Panc1 (cell line): ENCODE results near the gene DIAPH1. TPM values are rescaled to one million over a fixed set of nuclear protein-coding genes. Genes with fewer than 3 reads are reported as not detected.

ENCODE experiments used
- ATAC-seq: fragments of 200-7000 bp; cut with Tn5 transposase; 2 replicates; pipeline ENCODE4 v1.9.1; 2020; ENCODE audit warnings: mild to moderate bottlenecking, moderate library complexity
- BruUV-seq: library from RNA; stranded (reverse); fragments of 400-500 nt; replicated peaks from 2 replicates; lab custom pipeline; 2021; lab: Mats Ljungman, UMichigan
- CTCF ChIA-PET: fragments of 300-600 bp; sonication (Branson Sonifier 250); formaldehyde crosslinking; loops from one replicate; lab custom pipeline; 2022; ENCODE audit warnings: antibody characterized with exemption; lab: Charles Lee
- POLR2A ChIA-PET: fragments of 300-600 bp; sonication (Branson Sonifier 250); formaldehyde crosslinking; loops from one replicate; lab custom pipeline; 2022; ENCODE audit warnings: antibody characterized with exemption; lab: Charles Lee
- DNase-seq: peaks from one replicate; pipeline ENCODE4 v3.0.0-alpha.2; 2010; ENCODE audit warnings: low read depth, low spot score
- H3K27ac ChIP-seq: 2 replicates; pipeline ENCODE4 v1.5.1; 2011; ENCODE audit warnings: mild to moderate bottlenecking, low read length, inconsistent platforms
- H3K27me3 ChIP-seq: fragments of 200-500 bp; sonication (Bioruptor generic); 2 replicates; pipeline ENCODE4 v1.6.0; 2014; ENCODE audit warnings: low read length, inconsistent platforms; ENCODE audit not compliant: control insufficient read depth, insufficient read depth
- H3K36me3 ChIP-seq: fragments of 200-500 bp; sonication (Bioruptor generic); 2 replicates; pipeline ENCODE4 v1.5.1; 2014; ENCODE audit warnings: inconsistent platforms, mild to moderate bottlenecking, low read length, moderate library complexity; ENCODE audit not compliant: control insufficient read depth, insufficient read depth
- H3K4me1 ChIP-seq: 2 replicates; pipeline ENCODE4 v1.5.1; 2011; ENCODE audit warnings: inconsistent platforms, mild to moderate bottlenecking, low read length, moderate library complexity; ENCODE audit not compliant: control insufficient read depth, insufficient read depth
- H3K4me3 ChIP-seq, 2 experiments: 2 replicates each; pipeline ENCODE4 v1.5.1; 2011 to 2012; ENCODE audit warnings: low read depth in 2 of 2, low read length in 2 of 2, mild to moderate bottlenecking in 2 of 2, inconsistent platforms in 1 of 2, moderate library complexity in 1 of 2
- H3K9me3 ChIP-seq: fragments of 200-500 bp; sonication (Bioruptor generic); 2 replicates; pipeline ENCODE4 v1.5.1; 2014; ENCODE audit warnings: low read depth, mild to moderate bottlenecking, inconsistent platforms, low read length, moderate library complexity; ENCODE audit not compliant: control insufficient read depth, insufficient read depth
- CTCF ChIP-seq: fragments of 450-650 bp; IDR thresholded peaks from 2 replicates; pipeline ENCODE4 v1.5.1; 2017; ENCODE audit warnings: mild to moderate bottlenecking
- POLR2AphosphoS5 ChIP-seq: IDR thresholded peaks from 2 replicates; pipeline ENCODE4 v1.6.1; 2012; ENCODE audit warnings: mild to moderate bottlenecking, low read depth, low read length, moderate library complexity
- REST ChIP-seq, 2 experiments: IDR thresholded peaks; 2 replicates each; pipeline ENCODE4 v1.6.1; 2011 to 2012; ENCODE audit warnings: low read depth in 2 of 2, control low read depth in 1 of 2, low read length in 1 of 2, mild to moderate bottlenecking in 1 of 2, moderate library complexity in 1 of 2; ENCODE audit not compliant: insufficient read depth in 1 of 2
- SIN3A ChIP-seq: IDR thresholded peaks from 2 replicates; pipeline ENCODE4 v1.6.1; 2012; ENCODE audit warnings: low read depth, mild to moderate bottlenecking, low read length, moderate library complexity, borderline replicate concordance; ENCODE audit not compliant: insufficient read depth
- TCF7L2 ChIP-seq: IDR thresholded peaks from 2 replicates; pipeline ENCODE4 v1.6.1; 2011; ENCODE audit warnings: mild to moderate bottlenecking, low read depth, low read length, inconsistent platforms
- in situ Hi-C: cut with HindIII; loops from 2 replicates; pipeline ENCODE4 v1.10.0; 2016; ENCODE audit warnings: low sequenced_read_pairs, low pct_unique_long_range_greater_than_20kb
- intact Hi-C: fragments of 100-400 bp; cut with micrococcal nuclease; formaldehyde crosslinking; loops from one replicate; pipeline ENCODE4 v1.10.0; 2022; ENCODE audit not compliant: unreplicated experiment
- total RNA-seq: library from RNA; stranded (reverse); gene quantifications from one replicate; pipeline ENCODE4 v1.2.1, GENCODE V29; 2021; ENCODE audit not compliant: unreplicated experiment

DIAPH1 gene
- total RNA-seq, 1 experiment from 2014 or later = 155 TPM

- ChIA-PET CTCF (interaction anchor here (0.6 to 1.6 kb wide), 15 partner anchors 11 to 1414 kb away, joined by 3 to 12 read pairs (median 4); partner anchors contain the start of genes PCDHB14, PCDHGA10, PCDHGA11 and PCDHGA12), POLR2A (interaction anchor here (0.5 kb wide), 1 partner anchor 18 kb away, joined by 3 read pairs; no protein-coding TSS in a partner anchor)
- Histone ChIP-seq H3K4me1 (peaks cover 12% of the 10 kb centered on the region), H3K27me3 (no peaks in the 10 kb centered on the region), H3K9me3 (no peaks in the 10 kb centered on the region), H3K36me3 (peaks cover 14% of the 10 kb centered on the region), H3K27ac (peak overlapping the region; percentile 83), H3K4me3 (no peak overlapping the region)
- BruUV-seq = no TSS peak
- in situ Hi-C loops = no loop called here
- peak; percentile 90 for ATAC-seq
- DNase-seq = peak; percentile 87
- TF ChIP-seq CTCF (peak; percentile 91), POLR2AphosphoS5 (peak; percentile 42; the same call in 1 of the 2 replicates), SIN3A (no peak)
- intact Hi-C loops = loop anchor here (5.0 kb wide), 1 partner anchor 342 kb away; the partner anchor contains the start of gene PCDHB14
Observed at GRCh38 chr5:141564216-141564692, 54.5 kb downstream of the DIAPH1 start.

GRCh38 chr5:141560725-141561483 is 57.9 kb downstream of the DIAPH1 start:
- in situ Hi-C loops = no loop called here
- no peak for DNase-seq

More at GRCh38 chr5:141560725-141561483, 57.9 kb downstream of the DIAPH1 start:
- TF ChIP-seq REST (IDR thresholded peaks at IDR 0.05; ENCODE audit: insufficient read depth in 1 of 2, low read depth in 2 of 2, low read length in 1 of 2) (no peak), CTCF (peak; percentile 80), TCF7L2 (no peak)
- H3K36me3 ChIP-seq = peaks cover 14% of the 10 kb centered on the region
- POLR2A ChIA-PET = no interaction called here
- CTCF ChIA-PET = interaction anchor here (0.6 to 0.7 kb wide), 5 partner anchors 85 to 384 kb away, joined by 3 to 9 read pairs (median 3); partner anchors contain the start of genes PCDHB8 and PCDHGB7
- peak overlapping the region; percentile 74 for H3K27ac ChIP-seq
- no peak overlapping the region for H3K4me3 ChIP-seq
- no peaks in the 10 kb centered on the region for H3K9me3 ChIP-seq
- ATAC-seq = peak; percentile 51; the same call in 1 of the 2 replicates
- intact Hi-C loops = loop anchor here (5.0 kb wide), 1 partner anchor 339 kb away; the partner anchor contains the start of gene PCDHB14
- peaks cover 21% of the 10 kb centered on the region for H3K4me1 ChIP-seq
- H3K27me3 ChIP-seq = no peaks in the 10 kb centered on the region
- no TSS peak for BruUV-seq
